ACC112 (cell line): ENCODE results near the gene MBD2.
"Not testable (repeated sequence)": the region's sequence is repeated elsewhere in the genome, so short reads cannot be mapped to it uniquely, and the experiment has no call there.

Experiments
- H2AFZ ChIP-seq: fragments of 200-600 bp; sonication (generic); one replicate; pipeline ENCODE4 v1.6.0; 2017; ENCODE audit warnings: antibody characterized with exemption, low read length; ENCODE audit not compliant: unreplicated experiment
- H3K27ac ChIP-seq: fragments of 200-600 bp; sonication (generic); 2 replicates; pipeline ENCODE4 v1.5.1; 2014; ENCODE audit warnings: low read depth, mild to moderate bottlenecking, antibody characterized with exemption, low read length, moderate library complexity
- H3K27me3 ChIP-seq: fragments of 200-600 bp; sonication (generic); 2 replicates; pipeline ENCODE4 v1.6.1; 2014; ENCODE audit warnings: mild to moderate bottlenecking, antibody characterized with exemption, low read length, moderate library complexity, mixed read lengths; ENCODE audit not compliant: insufficient read depth
- H3K36me3 ChIP-seq: fragments of 200-600 bp; sonication (generic); 2 replicates; pipeline ENCODE4 v1.6.1; 2016; ENCODE audit warnings: mild to moderate bottlenecking, antibody characterized with exemption, low read length, moderate library complexity, mixed read lengths; ENCODE audit not compliant: insufficient read depth
- H3K4me1 ChIP-seq: fragments of 200-600 bp; sonication (generic); one replicate; pipeline ENCODE4 v1.6.1; 2016; ENCODE audit warnings: low read length, mixed read lengths; ENCODE audit not compliant: insufficient read depth, unreplicated experiment, control insufficient read depth
- H3K4me3 ChIP-seq: fragments of 200-600 bp; sonication (generic); 2 replicates; pipeline ENCODE4 v1.5.1; 2014; ENCODE audit warnings: mild to moderate bottlenecking, low read depth, low read length
- H3K79me2 ChIP-seq: fragments of 200-600 bp; sonication (generic); one replicate; pipeline ENCODE4 v1.6.0; 2016; ENCODE audit warnings: low read length; ENCODE audit not compliant: control insufficient read depth, unreplicated experiment, insufficient read depth

The MBD2 gene

GRCh38 chr18:54218299-54218698 is 6.2 kb downstream of the MBD2 start:
- H3K4me3 ChIP-seq = no peak overlapping the region
- H3K27me3 ChIP-seq = no peaks in the 10 kb centered on the region
- H3K36me3 ChIP-seq = peaks cover 6% of the 10 kb centered on the region; the same call in 1 of the 2 replicates
- peaks cover 94% of the 10 kb centered on the region for H3K79me2 ChIP-seq
- H3K4me1 ChIP-seq = peaks cover 20% of the 10 kb centered on the region
- H2AFZ ChIP-seq = no peak overlapping the region
- no peak overlapping the region for H3K27ac ChIP-seq

DNA sequence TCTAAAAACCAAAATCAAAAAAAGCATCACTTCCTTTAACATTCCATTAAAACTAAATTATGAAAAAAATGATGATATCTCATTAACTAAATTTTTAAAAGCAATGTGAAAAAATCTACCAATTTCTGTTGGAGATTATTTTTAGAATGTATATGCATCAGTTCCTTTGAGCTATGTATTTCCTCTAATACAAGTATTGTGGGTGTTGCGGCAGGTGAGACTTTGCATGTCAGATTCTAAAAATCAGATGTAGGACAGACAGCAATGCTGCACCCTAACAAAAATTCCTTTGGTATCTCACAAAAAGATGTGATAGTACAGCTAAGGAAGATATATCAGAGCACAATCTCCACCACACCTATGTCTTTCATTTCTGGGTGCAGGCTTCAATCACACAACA is 6.8 kb downstream of the MBD2 start:
- peaks cover 13% of the 10 kb centered on the region for H3K4me1 ChIP-seq
- no peak overlapping the region for H2AFZ ChIP-seq
- no peak overlapping the region for H3K27ac ChIP-seq
- H3K79me2 ChIP-seq = peaks cover 92% of the 10 kb centered on the region
- no peaks in the 10 kb centered on the region for H3K27me3 ChIP-seq
- peaks cover 6% of the 10 kb centered on the region; the same call in 1 of the 2 replicates for H3K36me3 ChIP-seq
- H3K4me3 ChIP-seq = no peak overlapping the region

DNA sequence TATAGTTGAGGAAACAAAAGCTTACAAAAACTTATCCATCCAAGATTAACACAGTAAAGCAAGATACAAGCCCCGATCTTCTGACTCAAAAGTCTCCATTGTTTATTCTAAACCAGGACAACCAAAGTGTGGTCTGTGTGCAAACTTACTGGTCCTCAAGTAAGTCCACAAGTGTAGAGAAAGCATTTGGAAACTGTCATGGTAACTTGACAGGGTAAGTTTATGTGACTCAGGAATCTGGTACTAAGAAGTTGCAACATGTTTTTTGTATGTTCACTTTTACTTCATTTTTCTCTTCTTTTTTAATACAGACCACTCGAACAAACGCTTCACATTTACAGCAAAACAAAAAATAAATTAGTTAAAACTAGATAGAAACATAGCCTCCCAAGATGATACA is 9.4 kb downstream of the MBD2 start:
- H3K36me3 ChIP-seq = no peaks in the 10 kb centered on the region
- H3K79me2 ChIP-seq = peaks cover 91% of the 10 kb centered on the region
- H2AFZ ChIP-seq = no peak overlapping the region
- H3K4me3 ChIP-seq = no peak overlapping the region
- H3K27ac ChIP-seq = peak overlapping the region; percentile 20; the same call in 1 of the 2 replicates
- H3K27me3 ChIP-seq = no peaks in the 10 kb centered on the region
- peaks cover 6% of the 10 kb centered on the region for H3K4me1 ChIP-seq

DNA sequence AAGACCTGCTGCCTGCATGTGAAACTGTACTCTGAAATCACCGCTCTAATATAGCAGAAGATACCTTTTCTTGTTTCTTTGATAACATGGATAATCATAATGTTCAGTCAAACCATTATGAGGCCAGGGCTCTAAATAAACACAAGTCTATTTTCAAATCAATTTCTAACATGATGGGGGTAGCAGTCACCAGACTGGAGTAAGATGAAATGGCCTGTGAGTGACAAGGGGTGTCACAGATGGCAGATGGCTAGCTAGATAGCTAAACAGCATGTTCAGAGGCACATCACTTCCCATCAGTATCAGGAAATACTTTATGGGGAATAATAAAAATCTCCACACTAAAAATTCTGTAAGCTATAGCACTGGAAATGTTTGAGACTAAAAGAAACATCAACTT is 14.0 kb downstream of the MBD2 start:
- Histone ChIP-seq H2AFZ (no peak overlapping the region), H3K36me3 (no peaks in the 10 kb centered on the region), H3K27me3 (no peaks in the 10 kb centered on the region), H3K79me2 (peaks cover 87% of the 10 kb centered on the region), H3K27ac (peak overlapping the region; percentile 92), H3K4me3 (no peak overlapping the region), H3K4me1 (peaks cover 29% of the 10 kb centered on the region)

DNA sequence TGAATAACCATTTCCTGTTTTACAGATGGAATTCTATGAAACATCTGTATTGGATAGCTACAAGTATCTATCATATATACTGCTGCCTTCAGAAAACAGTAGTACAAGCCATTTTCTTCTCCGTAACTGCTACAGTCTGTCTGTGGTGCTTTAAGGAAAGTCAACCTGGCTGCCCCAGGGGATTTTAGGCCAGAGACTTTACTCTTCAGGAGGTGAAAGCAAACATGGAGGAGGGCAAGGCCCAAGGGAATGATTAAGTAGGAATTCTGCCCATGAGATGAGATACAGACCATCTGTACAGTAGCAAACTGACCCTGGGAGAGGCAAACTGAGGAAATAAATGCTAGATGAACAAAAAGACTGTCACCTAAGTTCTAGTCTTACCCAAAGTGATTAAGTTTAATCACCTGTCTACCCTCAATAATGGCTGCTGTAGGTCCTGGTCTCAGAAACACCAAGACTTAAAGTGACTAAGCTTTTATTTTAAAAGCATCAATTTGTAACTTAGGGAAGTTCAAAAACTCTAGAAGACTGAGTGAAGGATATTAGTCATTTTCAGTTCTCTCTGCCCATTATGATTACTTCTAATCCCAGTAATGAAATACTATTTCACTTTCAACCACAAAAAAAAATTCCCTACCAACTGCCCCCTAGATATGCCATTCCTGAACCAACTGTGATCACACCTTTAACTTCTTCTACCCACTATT is 14.8 kb downstream of the MBD2 start:
- Histone ChIP-seq H3K27ac (peak overlapping the region; percentile 92), H3K79me2 (peaks cover 86% of the 10 kb centered on the region), H3K36me3 (0 out of 2 replicates have a peak, but pooled peaks cover 3% of the 10 kb centered on the region), H3K27me3 (no peaks in the 10 kb centered on the region), H3K4me1 (peaks cover 29% of the 10 kb centered on the region), H3K4me3 (peak overlapping the region; percentile 59), H2AFZ (peak overlapping the region; percentile 77)

- Histone ChIP-seq H3K27ac (no peak overlapping the region), H3K4me3 (no peak overlapping the region), H3K36me3 (peaks cover 25% of the 10 kb centered on the region), H3K79me2 (peaks cover 79% of the 10 kb centered on the region), H2AFZ (no peak overlapping the region), H3K4me1 (peaks cover 29% of the 10 kb centered on the region), H3K27me3 (no peaks in the 10 kb centered on the region)
These were observed 18.0 kb downstream of the MBD2 start for GRCh38 chr18:54206447-54206846.

- Histone ChIP-seq H3K79me2 (peaks cover 78% of the 10 kb centered on the region), H3K4me1 (peaks cover 29% of the 10 kb centered on the region), H3K27ac (no peak overlapping the region), H3K27me3 (no peaks in the 10 kb centered on the region), H3K36me3 (peaks cover 29% of the 10 kb centered on the region), H3K4me3 (no peak overlapping the region), H2AFZ (no peak overlapping the region)
These were observed 18.5 kb downstream of the MBD2 start for GRCh38 chr18:54205959-54206358.

GRCh38 chr18:54205448-54205847 is 19.0 kb downstream of the MBD2 start:
- not testable (repeated sequence) for H3K27me3 ChIP-seq, H3K27ac ChIP-seq, H2AFZ ChIP-seq, H3K4me3 ChIP-seq
- H3K4me1 ChIP-seq = peaks cover 27% of the 10 kb centered on the region
- H3K36me3 ChIP-seq = peaks cover 29% of the 10 kb centered on the region
- H3K79me2 ChIP-seq = peaks cover 75% of the 10 kb centered on the region

- peaks cover 72% of the 10 kb centered on the region for H3K79me2 ChIP-seq
- no peak overlapping the region for H3K4me3 ChIP-seq
- no peak overlapping the region for H3K27ac ChIP-seq
- no peaks in the 10 kb centered on the region for H3K27me3 ChIP-seq
- peaks cover 21% of the 10 kb centered on the region for H3K4me1 ChIP-seq
- no peak overlapping the region for H2AFZ ChIP-seq
- H3K36me3 ChIP-seq = peaks cover 29% of the 10 kb centered on the region
These were observed 19.6 kb downstream of the MBD2 start for GRCh38 chr18:54204883-54205282.

GRCh38 chr18:54203914-54204313 is 20.6 kb downstream of the MBD2 start:
- peaks cover 13% of the 10 kb centered on the region for H3K4me1 ChIP-seq
- no peak overlapping the region for H2AFZ ChIP-seq
- peaks cover 34% of the 10 kb centered on the region for H3K36me3 ChIP-seq
- H3K27ac ChIP-seq = no peak overlapping the region
- H3K79me2 ChIP-seq = peaks cover 70% of the 10 kb centered on the region
- H3K27me3 ChIP-seq = no peaks in the 10 kb centered on the region
- H3K4me3 ChIP-seq = no peak overlapping the region

DNA sequence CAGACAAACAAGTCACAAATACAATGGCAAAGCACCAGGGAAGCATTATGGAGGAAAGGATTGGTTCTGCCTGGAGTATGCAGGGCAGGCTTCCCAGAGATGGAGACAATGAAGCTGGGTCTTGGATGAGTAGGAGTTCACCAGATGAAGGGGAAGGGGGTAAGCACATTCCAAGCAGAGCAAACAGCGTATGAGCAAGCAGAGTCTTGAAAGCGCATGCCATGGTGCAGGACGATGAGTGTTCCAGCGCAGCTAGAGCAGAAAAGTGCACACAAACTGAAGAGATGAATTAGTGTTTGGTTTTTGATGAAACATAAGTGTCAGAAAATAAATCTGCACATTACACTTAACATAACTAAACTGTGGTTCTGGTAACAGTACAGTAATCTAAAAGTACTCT is 21.6 kb downstream of the MBD2 start:
- Histone ChIP-seq H3K36me3 (peaks cover 34% of the 10 kb centered on the region), H3K27me3 (no peaks in the 10 kb centered on the region), H3K4me3 (no peak overlapping the region), H3K4me1 (peaks cover 13% of the 10 kb centered on the region), H3K27ac (no peak overlapping the region), H3K79me2 (peaks cover 72% of the 10 kb centered on the region), H2AFZ (no peak overlapping the region)
